GM23248 (cell line): ENCODE results near the gene HES2.

ENCODE experiments used
- EZH2 ChIP-seq: fragments of 200-600 bp; sonication (generic); IDR thresholded peaks from 2 replicates; pipeline ENCODE4 v1.6.1; 2018; ENCODE audit warnings: antibody characterized with exemption, mild to moderate bottlenecking; ENCODE audit not compliant: insufficient read depth, poor library complexity, severe bottlenecking
- EZH2phosphoT487 ChIP-seq: fragments of 200-600 bp; sonication (generic); IDR thresholded peaks from 2 replicates; pipeline ENCODE4 v1.6.1; 2018; ENCODE audit warnings: antibody characterized with exemption, moderate library complexity, mild to moderate bottlenecking, low read depth; ENCODE audit not compliant: insufficient read depth

DNA sequence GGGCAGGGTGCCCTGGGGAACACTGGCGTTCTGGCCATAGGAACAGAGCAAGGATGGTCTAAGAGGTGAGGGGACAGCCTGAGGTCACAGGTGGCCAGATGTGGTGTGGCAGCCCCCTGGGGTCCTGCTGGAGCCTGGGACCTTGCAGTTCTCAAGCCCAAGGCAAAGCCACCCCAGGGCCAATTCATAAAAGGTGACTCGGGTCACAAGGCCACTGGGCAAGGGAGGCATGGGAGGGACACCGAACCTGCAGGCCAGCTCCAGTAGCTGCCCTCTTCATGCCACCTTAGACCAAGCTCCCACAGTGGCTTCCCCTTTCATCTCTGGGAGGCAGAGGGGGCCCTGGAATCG is 26.9 kb upstream of the HES2 start:
- TF ChIP-seq EZH2: no peak
- TF ChIP-seq EZH2phosphoT487: no peak
